Activated B cell treated with CpG ODN at 0.5 μM for 24 hours (primary cell): ENCODE data around the gene PSMD14. TPM values are rescaled to one million over a fixed set of nuclear protein-coding genes. Genes with fewer than 3 reads are reported as not detected.

Experiments used
- ATAC-seq: fragments of 200-7000 bp; cut with Tn5 transposase; one replicate; pipeline ENCODE4 v1.10.0; 2021; ENCODE audit warnings: low read depth, mild to moderate bottlenecking, moderate library complexity
- CTCF ChIA-PET: fragments of 350-600 bp; sonication (Branson Sonifier 250); formaldehyde crosslinking; loops from one replicate; lab custom pipeline; 2021; ENCODE audit warnings: antibody characterized with exemption; lab: Charles Lee
- POLR2A ChIA-PET: fragments of 350-600 bp; sonication (Branson Sonifier 250); formaldehyde crosslinking; loops from one replicate; lab custom pipeline; 2021; ENCODE audit warnings: antibody characterized with exemption; lab: Charles Lee
- DNase-seq: peaks from one replicate; pipeline ENCODE4 v3.0.0; 2022
- H3K27ac Mint-ChIP-seq: one replicate; pipeline ENCODE4 v1.8.0; 2020; ENCODE audit warnings: mixed read lengths
- H3K27me3 Mint-ChIP-seq: one replicate; pipeline ENCODE4 v1.8.0; 2021; ENCODE audit warnings: mixed read lengths
- H3K36me3 Mint-ChIP-seq: one replicate; pipeline ENCODE4 v1.8.0; 2021; ENCODE audit warnings: low read depth, mixed read lengths
- H3K4me1 Mint-ChIP-seq: one replicate; pipeline ENCODE4 v1.8.0; 2021; ENCODE audit warnings: mixed read lengths
- H3K4me3 Mint-ChIP-seq: one replicate; pipeline ENCODE4 v1.8.0; 2020; ENCODE audit warnings: mild to moderate bottlenecking, mixed read lengths
- H3K9me3 Mint-ChIP-seq: one replicate; pipeline ENCODE4 v1.8.0; 2020; ENCODE audit warnings: mixed read lengths
- intact Hi-C: fragments of 100-400 bp; cut with micrococcal nuclease; formaldehyde crosslinking; loops from one replicate; pipeline ENCODE4 v1.15.1; 2024
- total RNA-seq: library from RNA; stranded (reverse); gene quantifications from 2 replicates; pipeline ENCODE4 v1.2.3, GENCODE V29; 2022
- TF ChIP-seq, protein P1 (sequence below): fragments of 200-600 bp; IDR thresholded peaks from one replicate; pipeline ENCODE4 v1.8.0; 2022; ENCODE audit warnings: antibody characterized with exemption, mild to moderate bottlenecking

The PSMD14 gene
- total RNA-seq, 1 donor from 2014 or later: 55.1 TPM

DNA sequence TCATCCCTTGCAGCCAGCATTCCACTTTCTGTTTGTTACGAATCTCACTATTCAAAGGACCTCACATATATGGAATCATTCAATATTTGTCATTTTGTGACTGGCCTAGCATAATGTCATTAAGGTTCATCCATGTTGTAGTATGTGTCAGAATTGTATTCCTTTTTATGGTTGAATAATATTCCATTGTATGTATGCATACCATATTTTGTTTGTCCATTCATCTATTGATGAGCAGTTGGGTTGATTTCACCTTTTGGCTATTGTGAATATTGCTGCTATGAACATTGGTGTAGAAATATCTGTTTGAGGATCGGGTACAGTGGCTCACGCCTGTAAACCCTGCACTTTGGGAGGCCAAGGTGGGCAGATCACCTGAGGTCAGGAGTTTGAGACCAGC lies 35.0 kb downstream of the PSMD14 start:
- H3K27me3 Mint-ChIP-seq: no peaks in the 10 kb centered on the region
- peaks cover 38% of the 10 kb centered on the region for H3K36me3 Mint-ChIP-seq
- DNase-seq (no peak), ATAC-seq (no peak)
- CTCF ChIA-PET: no interaction called here
- H3K4me3 Mint-ChIP-seq: no peak overlapping the region
- TF ChIP-seq, protein P1, sequence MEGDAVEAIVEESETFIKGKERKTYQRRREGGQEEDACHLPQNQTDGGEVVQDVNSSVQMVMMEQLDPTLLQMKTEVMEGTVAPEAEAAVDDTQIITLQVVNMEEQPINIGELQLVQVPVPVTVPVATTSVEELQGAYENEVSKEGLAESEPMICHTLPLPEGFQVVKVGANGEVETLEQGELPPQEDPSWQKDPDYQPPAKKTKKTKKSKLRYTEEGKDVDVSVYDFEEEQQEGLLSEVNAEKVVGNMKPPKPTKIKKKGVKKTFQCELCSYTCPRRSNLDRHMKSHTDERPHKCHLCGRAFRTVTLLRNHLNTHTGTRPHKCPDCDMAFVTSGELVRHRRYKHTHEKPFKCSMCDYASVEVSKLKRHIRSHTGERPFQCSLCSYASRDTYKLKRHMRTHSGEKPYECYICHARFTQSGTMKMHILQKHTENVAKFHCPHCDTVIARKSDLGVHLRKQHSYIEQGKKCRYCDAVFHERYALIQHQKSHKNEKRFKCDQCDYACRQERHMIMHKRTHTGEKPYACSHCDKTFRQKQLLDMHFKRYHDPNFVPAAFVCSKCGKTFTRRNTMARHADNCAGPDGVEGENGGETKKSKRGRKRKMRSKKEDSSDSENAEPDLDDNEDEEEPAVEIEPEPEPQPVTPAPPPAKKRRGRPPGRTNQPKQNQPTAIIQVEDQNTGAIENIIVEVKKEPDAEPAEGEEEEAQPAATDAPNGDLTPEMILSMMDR: no peak
- peaks cover 24% of the 10 kb centered on the region for H3K4me1 Mint-ChIP-seq
- POLR2A ChIA-PET: no interaction called here
- no peak overlapping the region for H3K27ac Mint-ChIP-seq
- H3K9me3 Mint-ChIP-seq: peaks cover 7% of the 10 kb centered on the region
- intact Hi-C loops: no loop called here

GRCh38 chr2:161344692-161345091 lies 36.5 kb downstream of the PSMD14 start:
- CTCF ChIA-PET: no interaction called here
- Mint-ChIP-seq H3K4me3 (no peak overlapping the region), H3K9me3 (peaks cover 7% of the 10 kb centered on the region), H3K27ac (no peak overlapping the region), H3K27me3 (no peaks in the 10 kb centered on the region), H3K4me1 (peaks cover 19% of the 10 kb centered on the region), H3K36me3 (peaks cover 35% of the 10 kb centered on the region)
- ATAC-seq (no peak), DNase-seq (no peak)
- TF ChIP-seq, protein P1: no peak
- intact Hi-C loops: no loop called here
- POLR2A ChIA-PET: no interaction called here

- DNase-seq: no peak
- POLR2A ChIA-PET: no interaction called here
- no peaks in the 10 kb centered on the region for H3K27me3 Mint-ChIP-seq
- peaks cover 4% of the 10 kb centered on the region for H3K36me3 Mint-ChIP-seq
- H3K4me1 Mint-ChIP-seq: peaks cover 34% of the 10 kb centered on the region
- CTCF ChIA-PET: no interaction called here
- no peak overlapping the region for H3K4me3 Mint-ChIP-seq
- intact Hi-C loops: no loop called here
- no peak overlapping the region for H3K27ac Mint-ChIP-seq
- H3K9me3 Mint-ChIP-seq: peaks cover 2% of the 10 kb centered on the region
- no peak for ATAC-seq
- TF ChIP-seq, protein P1: no peak
Observed at GRCh38 chr2:161351678-161352077, 43.5 kb downstream of the PSMD14 start.

GRCh38 chr2:161352719-161353118 lies 44.5 kb downstream of the PSMD14 start:
- POLR2A ChIA-PET: no interaction called here
- H3K9me3 Mint-ChIP-seq: peaks cover 2% of the 10 kb centered on the region
- TF ChIP-seq, protein P1: no peak
- DNase-seq: no peak
- intact Hi-C loops: no loop called here
- peaks cover 34% of the 10 kb centered on the region for H3K4me1 Mint-ChIP-seq
- H3K27me3 Mint-ChIP-seq: no peaks in the 10 kb centered on the region
- no peak overlapping the region for H3K27ac Mint-ChIP-seq
- ATAC-seq: no peak
- no peak overlapping the region for H3K4me3 Mint-ChIP-seq
- no peaks in the 10 kb centered on the region for H3K36me3 Mint-ChIP-seq
- CTCF ChIA-PET: interaction anchor here (0.5 kb wide), 1 partner anchor 9 kb away, joined by 3 read pairs; no protein-coding TSS in a partner anchor

DNA sequence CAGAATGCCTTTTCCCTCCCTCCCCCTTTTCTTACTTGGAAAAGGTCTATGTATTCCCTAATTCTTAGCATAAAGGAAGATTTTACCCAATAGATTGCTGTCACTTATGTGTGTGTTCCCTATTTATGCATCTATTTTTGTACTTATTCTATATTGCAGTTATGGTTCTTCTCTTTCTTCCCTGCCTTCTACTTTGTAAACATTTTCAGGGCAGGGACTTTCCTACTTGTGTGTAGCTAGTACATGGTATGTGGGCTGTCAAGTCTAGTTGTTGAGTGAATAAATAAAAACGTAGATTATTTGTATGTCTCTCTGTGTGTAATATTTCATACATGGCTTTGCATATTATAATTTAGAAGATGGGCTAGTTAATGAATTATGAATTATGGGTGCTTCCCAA lies 45.3 kb downstream of the PSMD14 start:
- ChIA-PET POLR2A (no interaction called here), CTCF (no interaction called here)
- Mint-ChIP-seq H3K27me3 (no peaks in the 10 kb centered on the region), H3K4me1 (peaks cover 35% of the 10 kb centered on the region), H3K9me3 (peaks cover 6% of the 10 kb centered on the region), H3K36me3 (no peaks in the 10 kb centered on the region), H3K27ac (no peak overlapping the region), H3K4me3 (no peak overlapping the region)
- TF ChIP-seq, protein P1: no peak
- ATAC-seq: no peak
- DNase-seq: no peak
- intact Hi-C loops: no loop called here
